HG02852 (cell line): ENCODE measurements around the gene COL20A1.

Experiments
- ATAC-seq: cut with Tn5 transposase; IDR thresholded peaks from one replicate; pipeline ENCODE4 v1.9.1; 2021; ENCODE audit warnings: mild to moderate bottlenecking, moderate library complexity; ENCODE audit not compliant: unreplicated experiment

The COL20A1 gene

GRCh38 chr20:63318391-63319163 is 25.6 kb downstream of the COL20A1 start:
- ATAC-seq: no peak

- no peak for ATAC-seq
Observed at GRCh38 chr20:63319164-63320040, 26.4 kb downstream of the COL20A1 start.

GRCh38 chr20:63320041-63320511 is 27.1 kb downstream of the COL20A1 start:
- ATAC-seq: no peak

- ATAC-seq: no peak
Observed at GRCh38 chr20:63320616-63321147, 27.7 kb downstream of the COL20A1 start.

- ATAC-seq: no peak
Observed at GRCh38 chr20:63321148-63321831, 28.3 kb downstream of the COL20A1 start.

GRCh38 chr20:63322146-63322932 is 29.4 kb downstream of the COL20A1 start:
- ATAC-seq: no peak

- no peak for ATAC-seq
Observed at GRCh38 chr20:63322933-63323273, 29.9 kb downstream of the COL20A1 start.

- no peak for ATAC-seq
Observed at GRCh38 chr20:63323357-63323981, 30.5 kb downstream of the COL20A1 start.

- ATAC-seq: no peak
Observed at GRCh38 chr20:63325021-63325471, 32.1 kb downstream of the COL20A1 start.

GRCh38 chr20:63325554-63326313 is 32.7 kb downstream of the COL20A1 start:
- no peak for ATAC-seq

GRCh38 chr20:63326314-63327230 is 33.6 kb downstream of the COL20A1 start:
- no peak for ATAC-seq

- ATAC-seq: no peak
Observed at GRCh38 chr20:63327231-63327745, 34.3 kb downstream of the COL20A1 start.

GRCh38 chr20:63328026-63328700 is 35.2 kb downstream of the COL20A1 start:
- no peak for ATAC-seq

- ATAC-seq: no peak
Observed at GRCh38 chr20:63328718-63329275, 35.8 kb downstream of the COL20A1 start.

GRCh38 chr20:63329331-63330083 is 36.5 kb downstream of the COL20A1 start:
- ATAC-seq: no peak

GRCh38 chr20:63330084-63330760 is 37.2 kb downstream of the COL20A1 start:
- no peak for ATAC-seq
